Activated CD4-positive, alpha-beta T cell treated with anti-CD3 and anti-CD28 coated beads, Interleukin-2, Interleukin-4, amounts not matched to agents 100 ng/mL and 50 ng/mL, durations not matched to agents 16 hours and 8 hours (primary cell): ENCODE measurements around the gene EMC1.
"Not testable (repeated sequence)": the region's sequence is repeated elsewhere in the genome, so short reads cannot be mapped to it uniquely, and the experiment has no call there.

Source experiments
- DNase-seq: peaks from one replicate; pipeline ENCODE4 v3.0.0-alpha.2; 2020; ENCODE audit warnings: low spot score

The EMC1 gene

DNA sequence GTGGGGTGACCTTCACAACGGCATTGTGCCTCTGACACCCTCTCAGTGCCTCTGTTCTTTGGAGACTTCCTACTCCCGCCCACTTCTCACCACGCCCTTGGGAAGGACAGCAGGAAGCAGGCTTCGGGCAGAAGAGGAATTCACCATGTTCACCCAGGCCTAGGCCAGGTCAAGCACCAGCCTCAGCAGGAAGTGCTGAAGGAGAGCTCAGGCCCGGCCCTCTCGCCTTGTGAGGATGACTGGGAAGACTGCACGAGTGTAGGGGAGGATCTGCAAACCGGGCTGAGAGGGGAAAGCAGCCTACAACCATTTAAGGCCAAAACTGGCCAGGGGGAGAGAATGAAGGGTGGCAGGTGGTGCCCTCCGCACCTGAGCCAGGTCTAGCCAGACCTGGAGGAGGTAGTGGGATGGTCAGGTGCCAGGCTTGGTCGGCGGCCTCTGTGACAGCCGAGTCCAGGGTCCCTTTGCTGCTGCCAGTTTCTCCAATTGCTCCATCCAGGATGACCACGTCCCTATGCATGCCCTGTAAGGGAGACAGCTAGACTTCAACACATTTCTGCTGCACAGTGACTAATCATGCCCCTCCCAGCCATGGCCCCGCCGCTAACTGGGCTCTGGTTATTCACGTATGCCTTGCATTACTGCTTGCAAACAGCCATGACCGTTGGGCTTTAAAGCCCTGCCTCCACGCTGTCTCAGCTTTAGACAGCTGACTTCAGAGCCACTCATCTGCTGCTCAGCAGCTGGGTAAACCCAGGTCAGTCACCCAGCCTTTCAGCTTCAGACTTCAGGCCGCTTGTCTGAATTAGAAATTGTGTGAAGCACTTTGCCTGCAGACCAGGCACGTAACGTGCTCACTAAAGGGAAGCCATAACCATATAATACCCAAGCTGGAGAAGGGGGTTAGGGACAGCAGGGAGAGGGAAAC, 9.2 kb upstream of the EMC1 start:
- DNase-seq, result no peak

- DNase-seq, result no peak
These were observed 7.0 kb upstream of the EMC1 start for GRCh38 chr1:19258353-19258752.

- DNase-seq, result no peak
These were observed 6.0 kb upstream of the EMC1 start for GRCh38 chr1:19257178-19257914.

DNA sequence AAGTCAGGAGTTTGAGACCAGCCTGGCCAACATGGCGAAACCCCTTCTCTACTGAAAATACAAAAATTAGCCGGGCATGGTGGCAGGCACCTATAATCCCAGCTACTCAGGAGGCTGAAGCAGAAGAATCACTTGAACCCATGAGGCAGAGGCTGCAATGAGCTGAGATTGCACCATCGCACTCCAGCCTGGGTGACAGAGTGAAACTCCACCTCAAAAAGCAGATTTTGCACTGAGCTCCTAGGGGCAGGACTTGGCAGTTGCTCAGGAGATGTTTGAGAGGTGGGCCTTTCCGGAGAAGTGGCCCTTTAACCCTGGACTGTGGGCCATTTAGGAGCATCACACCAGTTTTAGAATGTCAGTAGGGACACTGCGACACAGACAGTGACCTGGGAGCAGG, 5.0 kb upstream of the EMC1 start:
- not testable (repeated sequence) for DNase-seq

GRCh38 chr1:19255288-19255687, 4.0 kb upstream of the EMC1 start:
- DNase-seq, result no peak

GRCh38 chr1:19254416-19254815, 3.1 kb upstream of the EMC1 start:
- DNase-seq, result no peak

DNA sequence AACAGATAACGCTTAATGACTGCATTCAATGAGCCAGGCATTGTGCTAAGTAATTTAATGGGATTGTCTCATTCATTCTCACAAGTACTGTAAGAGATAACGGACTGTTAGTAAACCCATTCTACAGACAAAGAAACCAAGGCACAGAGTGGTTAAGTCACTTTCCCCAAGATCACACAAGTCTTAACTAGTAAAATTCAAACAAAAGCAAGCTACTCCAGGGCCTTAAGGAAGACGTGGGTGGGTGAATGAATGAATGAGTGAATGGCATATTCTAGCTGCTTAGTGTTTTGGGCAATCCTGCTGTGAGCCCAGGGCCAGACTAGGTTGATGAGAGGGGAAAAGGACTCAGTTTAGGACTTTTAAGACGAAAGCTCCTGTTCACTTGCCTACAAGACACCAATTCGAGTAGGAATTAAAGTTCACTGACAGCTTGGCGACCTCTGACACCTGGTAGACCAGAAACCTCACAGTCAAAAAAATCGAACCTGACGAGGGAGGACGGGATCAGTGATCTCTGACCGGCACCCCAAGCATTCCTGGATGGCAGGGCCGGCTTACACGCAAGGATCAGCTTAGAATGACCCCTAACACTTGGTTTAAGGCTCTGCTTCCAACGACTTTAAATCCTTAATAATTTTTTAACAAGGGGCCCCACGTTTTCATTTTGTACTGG, 557 bp downstream of the EMC1 start:
- no peak for DNase-seq

- DNase-seq, result peak; percentile 71
These were observed 10.4 kb downstream of the EMC1 start for GRCh38 chr1:19240673-19241538.

GRCh38 chr1:19239876-19240275, 11.4 kb downstream of the EMC1 start:
- no peak for DNase-seq

DNA sequence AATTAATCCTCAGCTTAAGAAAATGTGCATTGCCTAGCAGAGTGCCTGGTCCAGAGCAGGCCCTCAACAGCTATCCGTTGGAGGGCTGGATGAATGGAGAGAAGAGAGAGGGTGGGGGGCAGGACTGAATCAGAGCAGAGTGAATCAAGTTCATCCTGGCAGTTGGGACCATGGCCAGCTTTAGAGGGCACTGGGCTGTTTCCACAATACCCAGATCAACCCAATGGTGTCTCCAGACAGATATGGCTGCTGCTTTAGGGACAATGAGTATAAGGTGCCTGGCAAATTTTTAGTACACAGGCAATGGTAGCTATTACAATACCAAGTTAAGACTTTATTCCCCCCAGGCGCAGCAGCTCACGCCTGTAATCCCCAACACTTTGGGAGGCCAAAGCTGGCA, 17.1 kb downstream of the EMC1 start:
- no peak for DNase-seq

GRCh38 chr1:19232524-19232846, 18.8 kb downstream of the EMC1 start:
- no peak for DNase-seq

- DNase-seq, result not testable (repeated sequence)
These were observed 19.4 kb downstream of the EMC1 start for GRCh38 chr1:19231736-19232523.

GRCh38 chr1:19229828-19230325, 21.4 kb downstream of the EMC1 start:
- no peak for DNase-seq

- DNase-seq, result no peak
These were observed 22.1 kb downstream of the EMC1 start for GRCh38 chr1:19229229-19229628.

- no peak for DNase-seq
These were observed 28.1 kb downstream of the EMC1 start for GRCh38 chr1:19222979-19223824.

- no peak for DNase-seq
These were observed 28.8 kb downstream of the EMC1 start for GRCh38 chr1:19222573-19222972.

DNA sequence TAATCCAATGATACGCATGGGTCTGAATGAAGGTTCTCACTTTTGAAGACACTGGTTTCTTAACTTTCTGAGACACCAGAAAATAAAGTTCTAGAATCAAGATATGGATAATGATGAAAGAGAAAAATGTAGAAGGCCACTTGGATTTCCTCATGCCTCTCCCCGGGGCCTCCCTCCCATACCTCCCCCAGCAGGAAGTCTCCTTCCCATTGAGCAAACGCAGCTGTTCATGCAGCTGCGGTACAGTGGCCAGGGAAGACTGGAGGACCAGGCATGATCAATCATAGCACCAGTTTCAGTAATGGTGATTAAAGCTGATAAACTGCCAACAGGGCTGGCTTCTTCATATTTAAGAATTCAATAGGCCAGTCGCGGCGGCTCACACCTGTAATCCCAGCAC, 30.3 kb downstream of the EMC1 start:
- DNase-seq, result no peak

GRCh38 chr1:19220080-19220846, 31.1 kb downstream of the EMC1 start:
- DNase-seq, result no peak

GRCh38 chr1:19219451-19219850, 31.9 kb downstream of the EMC1 start:
- no peak for DNase-seq
